AG10803 (cell line): Measurements from ENCODE around the gene PLA2G6.

Experiments used
- DNase-seq: peaks from one replicate; pipeline ENCODE4 v3.0.0; 2010; ENCODE audit warnings: low read depth
- H3K4me3 ChIP-seq: 2 replicates; pipeline ENCODE4 v1.5.1; 2011; ENCODE audit warnings: mild to moderate bottlenecking, low read length, control low read depth
- CTCF ChIP-seq: conservative IDR thresholded peaks from 2 replicates; pipeline ENCODE4 v1.5.1; 2011; ENCODE audit warnings: mild to moderate bottlenecking, low read length, control low read depth, inconsistent platforms

The PLA2G6 gene

GRCh38 chr22:38107692-38108515 lies 73.7 kb downstream of the PLA2G6 start:
- TF ChIP-seq CTCF = peak; percentile 19; the same call in 1 of the 2 replicates
- H3K4me3 ChIP-seq = no peak overlapping the region
- DNase-seq = peak; percentile 36

GRCh38 chr22:38106814-38107578 lies 74.6 kb downstream of the PLA2G6 start:
- H3K4me3 ChIP-seq = no peak overlapping the region
- no peak for TF ChIP-seq CTCF
- DNase-seq = no peak

- no peak for DNase-seq
- TF ChIP-seq CTCF = peak; percentile 38
- H3K4me3 ChIP-seq = no peak overlapping the region
Observed at GRCh38 chr22:38104084-38104483, 77.5 kb downstream of the PLA2G6 start.

- DNase-seq = no peak
Observed at GRCh38 chr22:38103641-38104040, 78.0 kb downstream of the PLA2G6 start.

GRCh38 chr22:38098410-38099249 lies 83.0 kb downstream of the PLA2G6 start:
- H3K4me3 ChIP-seq = no peak overlapping the region
- DNase-seq = peak; percentile 63
- no peak for TF ChIP-seq CTCF

More at GRCh38 chr22:38103641-38104040, 78.0 kb downstream of the PLA2G6 start:
- no peak overlapping the region for H3K4me3 ChIP-seq
- TF ChIP-seq CTCF = no peak

GRCh38 chr22:38097557-38098409 lies 83.8 kb downstream of the PLA2G6 start:
- no peak overlapping the region for H3K4me3 ChIP-seq
- DNase-seq = no peak
- peak; percentile 40 for TF ChIP-seq CTCF
